GM21576 (cell line): ENCODE measurements around the gene MRTFA.
"Not testable (repeated sequence)": the region's sequence is repeated elsewhere in the genome, so short reads cannot be mapped to it uniquely, and the experiment has no call there.

Experiments
- ATAC-seq: cut with Tn5 transposase; IDR thresholded peaks from one replicate; pipeline ENCODE4 v1.9.1; 2021; ENCODE audit warnings: mild to moderate bottlenecking, moderate library complexity; ENCODE audit not compliant: unreplicated experiment

Gene MRTFA

DNA sequence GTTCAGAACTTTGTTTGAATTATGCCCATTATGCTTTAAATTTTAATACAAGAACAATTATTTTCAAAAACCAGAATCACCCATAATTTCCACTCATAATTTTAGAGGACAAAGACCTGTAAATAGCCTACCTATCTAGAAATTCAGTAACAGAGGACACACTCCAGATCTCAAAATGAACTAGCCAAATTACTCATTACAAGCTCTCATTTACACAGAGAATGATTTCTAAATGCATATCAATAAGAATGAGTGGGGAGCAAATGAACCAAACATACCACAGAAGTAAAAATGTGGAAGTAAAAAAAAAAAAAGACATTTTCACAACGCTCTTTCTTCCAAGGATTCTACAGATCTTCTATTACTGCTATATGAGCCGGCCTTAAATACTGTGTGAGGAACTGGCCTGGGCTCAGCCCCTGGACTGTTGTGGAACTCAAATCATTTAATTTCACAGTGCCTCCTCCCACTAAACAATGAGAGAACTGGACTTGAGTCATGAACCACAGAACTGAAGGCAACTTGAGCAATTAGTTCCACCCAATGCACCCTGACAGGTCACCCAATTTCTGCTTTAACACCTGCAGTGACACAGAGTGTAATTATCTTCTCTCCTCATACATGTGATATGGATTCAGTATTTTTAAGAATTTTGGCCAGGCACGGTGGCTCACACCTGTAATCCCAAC is 8.0 kb downstream of the MRTFA start:
- ATAC-seq: no peak

DNA sequence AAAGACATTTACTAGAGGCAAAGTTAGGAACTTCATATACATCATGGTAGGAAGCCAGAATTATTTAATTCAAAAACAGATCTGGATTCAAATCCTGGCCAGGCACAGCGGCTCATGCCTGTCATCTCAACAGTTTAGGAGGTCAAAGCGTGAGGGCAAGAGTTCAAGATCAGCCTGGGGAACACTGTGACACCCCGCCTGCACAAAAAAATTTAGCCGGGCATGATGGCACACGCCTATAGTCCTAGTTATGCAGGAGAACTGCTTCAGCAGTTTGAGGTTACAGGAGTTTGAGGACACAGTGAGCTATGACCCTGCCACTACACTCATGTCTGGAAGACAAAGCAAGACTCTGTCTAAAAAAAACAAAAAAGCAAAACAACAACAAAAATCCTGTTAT is 8.9 kb downstream of the MRTFA start:
- ATAC-seq: no peak

DNA sequence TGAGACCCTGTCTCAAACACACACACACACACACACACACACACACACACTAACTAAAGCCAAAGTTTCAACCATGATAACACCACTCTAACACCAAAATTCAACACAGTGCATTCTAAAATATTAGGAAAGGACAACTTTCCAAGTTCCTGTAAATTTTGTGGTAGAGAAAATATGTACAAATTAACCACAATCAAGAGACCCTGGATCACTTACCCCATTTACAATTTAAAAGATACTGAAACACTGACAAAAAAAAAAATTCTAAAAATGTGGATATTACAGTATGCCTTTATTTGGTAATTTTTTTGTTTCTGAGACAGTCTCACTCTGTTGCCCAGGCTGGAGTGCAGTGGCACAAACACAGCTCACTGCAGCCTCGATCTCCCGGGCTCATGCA is 9.7 kb downstream of the MRTFA start:
- no peak for ATAC-seq

DNA sequence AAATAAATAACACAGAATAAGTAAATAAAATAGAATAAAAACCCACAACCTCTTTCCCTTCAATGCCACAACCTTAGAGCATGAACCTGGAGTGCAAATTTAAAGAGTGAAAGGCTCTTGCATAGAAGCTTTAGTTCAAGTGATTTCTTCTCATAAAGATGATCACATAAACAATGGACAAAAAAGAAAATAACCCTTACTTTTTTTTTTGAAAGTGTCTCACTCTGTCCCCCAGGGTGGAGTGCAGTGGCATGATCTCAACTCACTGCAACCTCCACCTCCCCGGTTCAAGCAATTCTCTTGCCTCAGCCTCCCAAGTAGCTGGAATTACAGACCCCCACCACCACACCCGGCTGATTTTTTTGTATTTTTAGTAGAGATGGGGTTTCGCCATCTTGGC is 10.7 kb downstream of the MRTFA start:
- ATAC-seq: not testable (repeated sequence)

DNA sequence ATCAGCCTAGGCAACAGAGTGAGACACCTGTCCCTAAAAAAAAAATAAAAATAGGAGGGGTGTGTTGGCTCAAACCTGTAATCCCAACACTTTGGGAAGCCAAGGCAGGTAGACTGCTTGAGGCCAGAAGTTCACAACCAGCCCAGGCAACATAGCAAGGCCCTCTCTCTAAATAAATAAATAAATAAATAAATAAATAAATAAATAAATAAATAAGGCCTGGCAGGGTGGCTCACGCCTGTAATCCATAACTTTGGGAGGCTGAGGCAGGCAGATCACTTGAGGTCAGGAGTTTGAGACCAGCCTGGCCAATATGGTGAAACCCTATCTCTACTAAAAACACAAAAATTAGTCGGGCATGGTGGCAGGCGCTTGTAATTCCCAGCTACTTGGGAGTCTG is 11.2 kb downstream of the MRTFA start:
- not testable (repeated sequence) for ATAC-seq

DNA sequence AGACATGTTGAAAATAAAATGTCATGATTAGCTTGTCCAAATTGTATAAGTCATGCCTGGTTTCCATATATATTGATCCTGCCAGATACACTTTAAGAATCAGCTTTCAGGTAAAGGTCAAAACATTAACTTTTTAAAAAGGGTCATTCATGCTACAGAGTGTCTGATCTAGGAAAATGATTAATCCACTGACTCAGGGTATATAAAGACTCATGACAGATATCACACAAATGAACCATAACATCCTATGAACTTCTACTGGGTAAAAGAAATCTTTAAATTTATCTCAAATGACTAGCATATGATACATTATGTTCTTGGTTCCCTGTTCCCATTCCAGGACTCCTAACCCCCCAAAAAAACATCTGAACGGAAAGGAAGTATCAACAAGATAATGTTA is 11.7 kb downstream of the MRTFA start:
- ATAC-seq: no peak

DNA sequence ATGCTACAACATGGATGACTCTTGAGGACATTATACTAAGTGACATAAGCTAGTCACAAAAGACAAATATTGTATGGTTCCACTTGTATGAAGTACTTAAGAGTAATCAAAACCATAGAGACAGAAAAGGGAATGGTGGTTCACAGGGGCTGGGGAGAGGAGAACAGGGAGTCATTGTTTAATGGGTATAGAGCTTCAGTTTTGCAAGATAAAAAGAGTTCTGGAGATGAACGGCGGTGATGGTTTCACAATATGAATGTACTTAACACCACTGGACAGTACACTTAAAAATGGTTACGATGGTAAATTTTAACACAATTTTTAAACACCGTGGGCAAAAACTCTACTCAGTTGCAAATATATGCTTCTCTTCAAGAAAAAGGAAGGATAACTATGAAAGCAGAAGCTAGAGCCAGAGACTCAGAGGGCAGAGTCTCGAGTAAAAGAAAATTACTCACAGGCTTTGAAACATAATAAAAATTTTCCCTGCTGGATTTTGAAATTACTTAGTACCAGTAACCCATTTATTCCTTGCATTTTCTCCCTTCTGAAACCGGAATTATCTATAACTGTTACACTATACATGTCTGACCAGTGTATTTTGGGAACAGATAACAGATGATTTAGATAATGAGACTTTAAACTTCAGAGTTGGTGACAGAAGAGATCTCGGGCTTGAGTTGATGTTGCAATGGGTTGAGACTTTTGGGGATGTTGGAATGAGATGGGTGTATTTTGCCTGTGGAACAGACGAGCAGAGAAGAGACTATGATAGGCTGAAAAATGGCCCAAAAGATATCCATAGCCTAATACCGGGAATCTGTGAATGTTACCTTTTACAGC is 15.0 kb downstream of the MRTFA start:
- ATAC-seq: no peak

DNA sequence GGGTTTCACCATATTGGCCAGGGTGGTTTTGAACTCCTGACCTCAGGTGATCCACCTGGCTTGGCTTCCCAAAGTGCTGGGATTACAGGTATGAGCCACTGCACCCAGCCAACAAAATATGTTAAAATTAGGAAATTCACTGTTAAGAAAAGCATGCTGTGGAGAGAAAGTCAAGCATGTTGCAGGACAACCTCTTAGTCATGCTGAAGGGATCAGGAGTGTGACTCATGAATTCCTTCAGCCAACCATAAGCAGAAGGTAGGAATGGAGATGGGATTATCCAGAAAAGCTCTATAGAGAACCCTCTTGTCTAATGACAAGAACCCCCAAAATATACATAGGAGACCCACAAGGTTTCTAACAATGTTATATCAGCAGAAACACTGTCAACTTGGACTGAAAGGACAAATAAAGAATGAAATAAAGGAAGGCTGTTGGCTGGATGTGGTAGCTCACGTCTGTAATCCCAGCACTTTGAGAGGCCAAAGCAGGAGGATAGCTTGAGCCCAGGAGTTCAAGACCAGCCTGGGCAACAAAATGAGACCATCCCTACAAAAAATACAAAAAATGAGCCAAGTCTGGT is 16.0 kb downstream of the MRTFA start:
- no peak for ATAC-seq

DNA sequence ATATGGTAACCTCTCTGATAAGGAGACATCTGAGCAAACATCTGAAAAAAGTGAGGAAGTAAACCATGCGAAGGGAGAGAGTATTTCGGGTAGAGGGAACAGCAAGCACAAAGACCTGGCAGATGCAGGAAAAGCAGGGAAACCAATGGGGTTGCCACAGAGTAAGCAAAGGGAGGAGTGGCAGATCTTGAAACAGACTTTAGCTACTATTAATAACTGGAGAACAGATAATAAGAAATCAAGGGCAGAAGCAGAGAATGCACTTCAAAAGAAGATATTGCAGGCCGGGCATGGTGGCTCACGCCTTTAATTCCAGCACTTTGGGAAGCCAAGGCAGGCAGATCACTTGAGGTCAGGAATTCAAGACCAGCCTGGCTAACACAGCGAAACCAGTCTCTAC is 18.1 kb downstream of the MRTFA start:
- ATAC-seq: no peak

DNA sequence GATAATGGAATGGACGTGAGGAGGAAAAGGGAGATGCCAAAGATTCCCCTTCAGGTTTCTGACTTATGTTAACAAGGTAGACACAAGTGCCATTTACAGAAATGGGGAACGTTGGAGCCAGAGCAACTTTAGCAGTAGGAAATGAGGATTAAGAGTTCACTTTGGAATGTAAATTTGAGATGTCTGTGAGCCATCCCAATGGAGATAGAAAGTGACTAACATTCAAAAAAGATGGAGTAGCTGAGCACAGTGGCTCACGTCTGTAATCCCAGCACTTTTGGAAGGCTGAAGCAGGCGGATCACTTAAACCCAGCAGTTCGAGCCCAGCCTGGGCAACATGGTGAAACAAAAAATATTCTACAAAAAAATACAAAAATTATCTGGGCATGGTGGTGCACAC is 19.9 kb downstream of the MRTFA start:
- no peak for ATAC-seq

DNA sequence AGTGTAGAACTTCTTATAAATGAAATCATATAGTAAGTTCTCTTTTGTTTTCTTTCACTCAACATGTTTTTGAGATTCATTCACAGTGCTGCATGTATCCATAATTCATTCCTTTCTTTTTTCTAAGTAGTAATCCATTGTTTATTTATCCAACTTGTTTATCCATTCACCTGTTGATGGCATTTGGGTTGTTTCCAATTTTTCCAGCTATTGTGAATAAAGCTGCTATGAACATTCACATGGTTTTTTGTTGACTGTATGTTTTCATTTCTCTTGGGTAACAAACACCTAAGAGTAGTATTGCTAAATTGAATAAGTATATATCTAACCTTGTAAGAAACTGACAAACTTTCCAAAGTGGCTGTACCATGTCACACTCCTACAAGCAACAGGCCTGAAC is 23.5 kb downstream of the MRTFA start:
- ATAC-seq: no peak

DNA sequence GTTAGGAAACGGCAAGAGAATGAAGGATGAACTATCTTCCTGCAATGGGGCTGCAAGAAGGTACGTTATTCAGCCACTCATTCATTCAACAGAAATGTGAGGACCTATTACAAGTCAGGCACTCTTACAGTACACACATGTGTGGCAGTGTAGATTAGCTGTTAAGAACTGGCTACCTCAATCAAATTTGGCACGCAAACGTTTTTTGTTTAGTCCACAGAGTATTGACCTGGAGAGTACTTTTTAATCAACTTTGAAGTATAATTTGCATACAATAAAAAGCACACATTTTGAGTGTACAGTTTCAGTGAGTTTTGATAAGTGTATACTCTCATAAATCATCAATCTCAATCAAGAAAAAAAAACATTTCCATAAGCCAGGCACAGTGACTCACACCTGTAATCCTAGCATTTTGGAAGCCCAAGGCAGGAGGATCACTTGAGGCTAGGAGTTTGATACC is 24.2 kb downstream of the MRTFA start:
- no peak for ATAC-seq

DNA sequence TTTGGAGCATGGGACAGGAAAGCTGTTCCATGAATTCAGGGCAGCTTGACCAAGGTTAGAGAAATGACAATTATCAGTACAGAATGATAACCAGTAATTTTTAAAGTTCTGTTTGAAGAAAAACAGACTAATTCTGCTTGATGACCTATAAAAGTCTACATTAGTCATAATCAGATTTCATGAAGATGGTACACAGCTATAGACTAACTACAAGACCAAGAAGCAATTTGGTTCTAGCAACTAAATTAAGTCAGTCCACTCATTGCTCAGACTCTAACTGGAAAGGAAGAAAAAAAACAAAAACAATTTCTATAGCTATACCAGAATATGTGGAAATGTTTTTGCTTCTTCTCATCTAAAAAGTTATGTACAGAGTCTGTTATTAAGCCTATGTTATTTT is 24.9 kb downstream of the MRTFA start:
- ATAC-seq: no peak

DNA sequence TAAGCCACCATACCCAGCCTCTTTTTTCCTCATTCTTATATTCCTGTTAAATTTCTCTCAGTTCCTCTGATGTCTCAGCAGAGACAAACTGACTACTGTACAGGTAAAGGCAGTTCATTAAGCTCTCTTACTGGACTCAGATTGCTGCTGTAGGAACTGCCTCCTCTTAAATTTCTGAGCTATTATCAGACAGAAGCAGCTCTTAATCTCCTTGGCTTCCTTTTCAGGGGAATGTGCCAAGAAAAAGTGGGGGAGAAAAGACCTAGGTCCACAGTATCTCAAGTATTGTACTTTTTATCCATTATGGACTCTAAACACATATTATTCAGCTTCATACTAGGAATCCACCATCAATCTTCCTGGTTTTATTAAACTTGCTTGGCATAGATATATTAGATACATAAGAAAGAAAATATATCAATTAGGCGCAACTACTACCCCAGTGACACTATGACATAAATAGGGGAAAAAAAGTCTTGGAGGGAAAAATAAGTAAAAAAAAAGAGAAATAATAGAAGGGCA is 26.1 kb downstream of the MRTFA start:
- no peak for ATAC-seq

DNA sequence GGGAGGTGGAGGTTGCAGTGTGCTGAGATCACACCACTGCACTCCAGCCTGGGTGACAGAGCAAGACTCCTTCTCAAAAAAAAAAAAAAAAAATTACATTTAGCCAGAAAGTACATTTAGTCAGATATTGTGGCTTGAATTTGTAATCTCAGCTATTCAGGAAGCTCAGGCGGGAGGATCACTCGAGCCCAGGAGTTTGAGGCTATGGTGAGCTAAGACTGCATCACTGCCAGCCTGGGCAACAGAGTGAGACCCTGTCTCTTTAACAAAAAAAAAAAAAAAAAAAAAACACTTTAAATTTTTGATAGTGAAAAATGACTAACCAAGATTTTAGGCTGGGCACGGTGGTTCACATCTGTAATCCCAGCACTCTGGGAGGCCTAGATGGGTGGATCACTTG is 27.3 kb downstream of the MRTFA start:
- no peak for ATAC-seq

DNA sequence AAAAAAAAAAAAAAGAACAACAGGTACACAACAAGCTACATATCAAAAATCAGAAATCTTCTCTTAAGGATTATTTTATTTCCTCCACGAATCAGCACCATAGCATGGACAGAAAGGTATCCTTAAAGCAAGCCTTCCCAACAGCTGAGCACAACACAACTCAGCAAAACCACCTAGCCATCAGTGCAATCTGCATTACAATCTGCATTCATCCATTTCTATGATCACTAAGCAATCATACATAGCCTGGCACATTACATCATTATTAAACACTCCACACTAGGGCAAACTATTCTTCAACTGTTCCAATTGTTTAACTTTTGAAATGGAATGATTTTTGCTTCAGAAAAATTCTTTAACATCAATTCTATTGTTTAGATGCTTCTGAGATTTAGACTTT is 29.0 kb downstream of the MRTFA start:
- ATAC-seq: no peak

DNA sequence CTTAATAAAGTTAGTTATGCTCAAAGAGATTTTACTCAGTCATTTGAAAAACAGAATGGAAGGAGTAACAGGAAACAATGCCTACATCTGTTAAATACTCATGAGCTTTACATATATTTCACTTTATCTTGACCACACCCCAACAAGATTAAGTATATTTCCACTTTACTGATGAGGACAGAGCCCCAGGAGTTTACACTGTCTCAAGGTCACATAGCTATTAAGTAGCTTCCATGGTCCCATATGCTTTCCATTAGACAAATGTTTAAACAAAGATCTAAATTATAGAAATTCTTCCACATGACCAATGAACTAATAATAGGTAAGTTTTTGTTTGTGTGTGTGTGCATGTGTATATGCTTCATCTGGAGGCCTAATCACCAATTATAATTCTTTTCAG is 30.2 kb downstream of the MRTFA start:
- ATAC-seq: no peak

DNA sequence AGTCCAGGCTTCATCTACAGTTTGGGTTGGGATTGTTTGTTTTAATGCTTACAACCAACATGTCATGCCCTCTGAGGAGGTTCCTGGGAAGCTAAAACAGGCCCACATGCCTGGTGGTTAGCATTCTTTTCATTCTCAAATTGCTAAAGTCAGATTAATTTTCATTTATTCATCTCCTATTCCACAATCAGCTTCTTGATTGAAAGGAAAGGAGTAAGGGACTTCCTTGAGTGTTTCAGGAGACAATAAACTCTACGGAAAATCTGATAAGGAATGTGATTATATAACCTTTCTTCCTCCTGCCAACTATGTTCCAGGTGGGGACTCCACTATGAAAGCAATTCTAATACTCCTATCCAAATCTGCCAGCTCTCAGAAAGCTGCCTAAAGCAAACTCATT is 30.8 kb downstream of the MRTFA start:
- ATAC-seq: no peak

DNA sequence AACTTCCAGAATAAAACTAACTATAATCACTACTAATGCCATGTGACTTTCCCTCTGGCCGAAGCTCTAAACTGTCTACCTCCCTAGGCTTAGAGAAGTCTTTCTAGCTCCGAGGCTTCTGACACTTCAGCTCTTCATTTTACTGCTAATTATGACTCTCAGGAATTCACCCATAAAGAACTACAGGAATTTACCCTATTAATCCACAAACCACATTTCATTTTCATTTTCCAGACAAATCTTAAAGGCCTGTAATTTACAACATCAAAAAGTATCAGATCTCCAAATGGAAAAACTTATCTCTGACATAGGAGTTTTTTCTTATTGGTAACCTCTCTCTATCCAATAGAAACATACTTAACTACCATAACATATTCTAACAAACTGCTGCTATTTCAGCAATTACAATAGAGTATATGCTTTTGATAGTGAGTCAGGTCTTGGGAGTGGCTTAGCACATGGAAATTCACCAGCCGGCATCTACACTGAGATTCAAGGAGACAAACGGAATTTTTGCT is 33.4 kb downstream of the MRTFA start:
- ATAC-seq: no peak

DNA sequence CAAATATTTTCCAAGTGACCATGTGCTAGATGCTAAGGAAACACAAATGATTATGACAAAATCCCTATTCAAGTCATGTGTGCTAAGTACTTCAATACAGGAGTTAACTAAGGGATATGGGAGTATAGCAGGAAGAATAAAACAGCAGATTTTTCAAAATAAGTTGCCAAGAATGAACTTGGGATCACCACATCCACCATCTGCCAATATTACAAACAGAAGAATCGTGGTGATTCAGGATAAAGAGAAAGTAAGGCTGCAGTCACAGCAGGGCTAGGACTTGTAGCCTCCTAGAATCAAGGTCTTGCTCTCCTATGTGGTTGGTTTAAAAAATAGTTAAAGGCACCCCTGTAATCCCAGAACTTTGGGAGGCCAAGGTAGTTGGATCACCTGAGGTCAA is 34.3 kb downstream of the MRTFA start:
- ATAC-seq: no peak

DNA sequence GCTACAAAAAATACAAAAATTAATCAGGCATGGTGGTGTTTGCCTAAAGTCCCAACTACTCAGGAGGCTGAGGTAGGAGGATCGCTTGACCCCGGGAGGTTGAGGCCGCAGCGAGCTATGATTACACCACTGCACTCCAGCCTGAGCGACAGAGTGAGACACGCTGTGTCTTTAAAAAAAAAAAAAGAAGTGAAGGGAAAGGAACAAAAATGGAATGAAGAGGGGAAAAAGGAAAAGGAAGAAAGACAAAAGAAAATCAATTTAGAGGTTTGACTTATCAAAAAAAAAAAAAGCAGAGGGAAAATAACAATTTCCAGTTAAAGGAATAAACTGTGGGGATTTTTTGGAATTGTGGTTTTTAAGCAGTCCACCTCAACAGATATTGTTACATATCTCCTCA is 36.8 kb downstream of the MRTFA start:
- ATAC-seq: no peak

DNA sequence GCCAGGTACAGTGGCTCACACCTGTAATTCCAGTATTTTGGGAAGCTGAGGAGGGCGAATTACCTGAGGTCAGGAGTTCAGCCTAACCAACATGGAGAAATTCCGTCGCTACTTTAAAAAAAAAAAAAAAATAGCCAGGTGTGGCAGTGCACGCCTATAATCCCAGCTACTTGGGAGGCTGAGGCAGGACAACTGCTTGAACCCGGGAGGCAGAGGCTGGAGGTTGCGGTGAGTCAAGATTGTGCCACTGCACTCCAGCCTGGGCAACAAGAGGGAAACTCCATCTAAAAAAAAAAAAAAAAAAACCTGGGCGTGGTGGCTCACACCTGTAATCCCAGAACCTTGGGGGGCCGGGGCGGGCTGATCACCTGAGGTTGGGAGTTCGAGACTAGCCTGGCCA is 37.8 kb downstream of the MRTFA start:
- ATAC-seq: not testable (repeated sequence)
